GM21381 (cell line): ENCODE data around the gene JPH2.
"Not testable (repeated sequence)": the region's sequence is repeated elsewhere in the genome, so short reads cannot be mapped to it uniquely, and the experiment has no call there.

Experiments
- ATAC-seq: cut with Tn5 transposase; IDR thresholded peaks from one replicate; pipeline ENCODE4 v1.9.1; 2021; ENCODE audit warnings: mild to moderate bottlenecking, moderate library complexity; ENCODE audit not compliant: unreplicated experiment

The JPH2 gene

DNA sequence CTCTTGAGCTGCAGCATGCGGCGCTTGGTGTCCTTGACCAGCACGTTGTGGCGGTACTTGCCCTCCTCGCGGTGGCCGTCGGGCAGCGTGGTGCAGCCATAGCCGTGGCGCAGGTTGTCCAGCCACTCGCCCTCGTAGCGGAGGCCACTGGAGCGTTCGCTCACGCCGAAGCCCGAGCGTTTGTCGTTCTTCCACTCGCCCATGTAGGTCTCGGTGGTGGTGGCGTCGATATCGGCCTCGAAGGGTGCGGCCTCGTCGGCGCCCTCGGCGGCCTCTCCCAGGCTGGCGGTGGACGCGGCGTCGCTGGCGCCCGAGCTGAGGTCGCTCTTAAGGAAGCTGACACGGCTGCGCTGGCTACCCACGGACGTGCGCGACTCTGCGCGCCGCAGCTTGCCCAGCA is 27.3 kb downstream of the JPH2 start:
- ATAC-seq = no peak

DNA sequence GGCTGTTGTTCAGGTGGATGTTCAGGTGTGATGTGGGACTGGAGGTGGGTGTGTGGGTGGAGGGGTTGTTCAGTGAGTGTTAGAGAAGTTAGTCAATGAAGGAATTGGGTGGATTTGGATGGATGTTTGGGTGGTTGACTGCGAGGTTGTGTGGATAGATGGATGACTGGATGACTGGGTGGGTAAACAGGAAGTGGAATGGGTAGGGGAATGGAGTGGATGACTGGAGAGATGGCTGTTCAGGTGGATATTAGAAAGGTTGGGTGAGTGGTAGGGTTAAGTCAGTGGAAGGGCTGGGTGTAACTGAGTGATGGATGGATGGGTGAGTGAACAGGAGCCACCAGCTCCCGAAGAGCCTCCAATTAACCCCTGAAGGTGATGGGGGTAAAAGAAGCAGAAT is 27.9 kb downstream of the JPH2 start:
- no peak for ATAC-seq

DNA sequence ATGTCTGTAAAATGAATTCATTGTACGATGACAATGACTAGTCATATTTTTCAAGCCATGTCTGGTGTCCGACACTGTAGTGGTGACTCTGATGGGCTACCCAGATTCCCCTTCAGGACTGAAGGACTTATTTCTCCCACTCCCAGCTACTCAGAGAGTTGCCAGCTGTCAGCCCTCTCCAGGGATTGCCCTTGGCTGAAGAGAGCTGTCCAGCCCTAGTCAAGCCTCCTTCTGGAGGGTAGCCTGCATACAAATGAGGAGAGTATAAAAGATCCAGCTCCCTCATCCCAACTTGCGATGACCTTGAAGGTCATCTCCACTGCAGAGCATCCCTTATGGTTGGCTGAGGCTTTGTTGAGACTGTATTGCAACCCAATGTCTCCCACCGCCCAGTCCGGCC is 29.9 kb downstream of the JPH2 start:
- ATAC-seq = no peak

DNA sequence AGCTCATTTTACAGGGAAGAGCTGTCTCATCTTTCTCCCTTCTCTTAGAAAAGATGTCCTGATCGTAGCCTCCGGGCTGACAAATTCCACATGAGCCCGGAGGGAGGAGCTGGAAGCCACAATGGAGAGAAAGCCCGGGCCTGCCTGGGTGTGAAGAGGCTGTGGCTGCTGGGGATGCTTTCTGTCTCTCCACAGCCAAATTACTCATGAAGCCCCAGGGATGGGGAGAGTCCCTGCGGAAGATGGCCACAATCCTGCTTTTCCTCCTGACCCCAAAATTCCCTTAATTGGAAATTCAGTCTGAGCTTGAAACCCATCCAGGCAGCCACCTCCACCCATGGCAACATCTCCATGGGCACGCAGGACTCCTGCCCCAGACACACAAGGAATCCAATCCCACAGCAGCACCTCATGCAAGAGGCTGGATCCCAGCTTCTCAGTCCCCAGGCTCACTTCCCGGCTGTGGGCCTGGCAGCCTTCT is 32.4 kb downstream of the JPH2 start:
- no peak for ATAC-seq

DNA sequence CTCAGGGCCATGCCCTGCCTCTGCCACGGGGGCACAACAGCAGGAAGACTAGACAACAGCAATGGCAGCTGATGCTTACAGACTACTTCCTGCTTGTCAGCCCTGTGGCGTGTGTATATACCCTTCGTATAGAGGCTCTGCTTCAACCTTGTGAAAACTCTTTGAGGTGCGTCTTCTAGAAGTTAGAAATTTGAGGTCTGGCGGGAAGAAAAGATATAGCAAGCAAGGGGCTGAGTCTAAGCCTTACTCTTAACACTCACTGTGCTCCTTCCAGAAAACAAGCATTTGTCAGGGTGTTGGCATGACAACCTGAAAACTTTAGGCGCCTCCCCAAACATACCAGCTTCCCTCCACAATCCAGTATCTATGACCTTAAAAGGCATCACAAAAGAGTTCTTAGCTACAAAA is 33.3 kb downstream of the JPH2 start:
- ATAC-seq = no peak

DNA sequence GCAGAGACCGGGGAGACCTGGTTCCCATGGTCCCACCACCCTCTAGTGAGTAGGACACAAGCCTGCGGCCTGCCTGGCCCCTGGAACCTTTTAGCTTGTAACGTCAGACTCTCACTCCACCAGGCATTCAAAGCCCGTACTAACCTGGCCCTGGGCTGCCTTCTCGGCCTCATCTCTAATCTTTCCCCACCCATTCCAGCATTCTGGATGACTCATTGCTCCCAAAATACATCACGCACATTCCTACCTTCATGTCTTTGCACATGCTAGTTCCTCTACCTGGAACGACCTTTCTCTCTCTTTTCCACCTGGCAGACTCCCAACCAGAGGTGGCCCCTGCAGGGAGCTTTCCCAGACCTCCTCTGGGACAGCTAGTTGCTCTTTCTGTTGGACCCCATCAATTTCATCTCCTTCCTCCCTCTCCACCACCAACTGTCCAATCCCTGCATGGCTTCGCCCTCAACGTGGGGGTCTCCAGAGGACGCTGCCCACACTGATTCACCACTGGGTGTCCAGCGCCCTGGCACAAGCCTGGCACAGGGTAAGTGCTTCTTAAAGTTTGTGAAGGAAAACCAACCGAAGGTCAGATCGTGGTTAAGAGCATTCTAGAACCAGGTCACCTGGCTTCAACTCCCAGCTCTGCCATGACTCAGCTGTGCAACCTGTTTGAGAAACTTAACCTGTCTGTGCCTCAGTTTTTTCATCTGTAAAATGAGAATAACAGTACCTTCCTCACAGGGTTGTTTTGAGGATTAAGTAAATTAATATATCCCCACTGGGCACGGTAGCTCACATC is 35.2 kb downstream of the JPH2 start:
- ATAC-seq = no peak

DNA sequence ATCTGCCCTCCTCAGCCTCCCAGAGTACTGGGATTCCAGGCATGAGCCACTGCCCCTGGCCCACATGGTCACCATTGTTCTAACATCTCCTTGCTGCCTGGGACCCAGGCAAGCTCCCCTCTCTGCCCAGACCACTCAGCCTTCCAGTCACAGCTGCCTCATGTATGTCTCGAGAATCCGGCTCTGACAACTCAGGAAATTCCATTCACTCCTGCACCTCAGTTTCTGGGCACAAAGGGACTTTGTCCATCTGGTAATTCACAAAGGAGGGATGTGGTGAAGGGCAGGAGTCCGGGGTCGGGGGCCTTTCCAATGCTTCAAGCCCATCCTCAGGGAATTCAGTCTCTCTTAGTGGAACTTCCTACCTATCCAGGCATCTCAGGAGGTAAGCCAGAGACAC is 40.7 kb downstream of the JPH2 start:
- ATAC-seq = no peak

DNA sequence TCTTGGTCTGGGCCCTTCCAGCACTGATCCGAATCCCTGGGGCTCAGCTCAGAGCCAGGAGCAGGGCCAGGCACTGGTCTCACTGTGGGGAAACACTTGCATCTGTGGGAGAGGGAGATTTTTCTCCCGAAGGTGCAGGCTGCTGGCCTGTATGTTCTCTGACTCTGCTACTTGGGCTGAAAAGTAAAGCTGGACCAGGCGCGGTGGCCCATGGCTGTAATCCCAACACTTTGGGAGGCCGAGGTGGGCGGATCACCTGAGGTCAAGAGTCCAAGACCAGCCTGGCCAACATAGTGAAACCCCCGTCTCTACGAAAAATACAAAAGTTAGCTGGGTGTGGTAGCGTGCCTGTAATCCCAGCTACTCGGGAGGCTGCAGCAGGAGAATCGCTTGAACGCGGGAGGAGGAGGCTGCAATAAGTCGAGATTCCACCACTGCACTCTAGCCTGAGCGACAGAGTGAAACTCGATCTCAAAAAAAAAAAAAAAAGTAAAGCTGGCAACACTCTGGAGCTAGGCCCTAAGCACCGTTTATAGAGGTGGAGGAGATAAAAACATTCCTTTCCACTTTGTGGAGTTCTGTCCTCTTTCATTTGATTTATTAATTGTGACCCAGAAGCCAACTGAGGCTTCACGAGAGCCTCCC is 41.7 kb downstream of the JPH2 start:
- ATAC-seq = no peak

DNA sequence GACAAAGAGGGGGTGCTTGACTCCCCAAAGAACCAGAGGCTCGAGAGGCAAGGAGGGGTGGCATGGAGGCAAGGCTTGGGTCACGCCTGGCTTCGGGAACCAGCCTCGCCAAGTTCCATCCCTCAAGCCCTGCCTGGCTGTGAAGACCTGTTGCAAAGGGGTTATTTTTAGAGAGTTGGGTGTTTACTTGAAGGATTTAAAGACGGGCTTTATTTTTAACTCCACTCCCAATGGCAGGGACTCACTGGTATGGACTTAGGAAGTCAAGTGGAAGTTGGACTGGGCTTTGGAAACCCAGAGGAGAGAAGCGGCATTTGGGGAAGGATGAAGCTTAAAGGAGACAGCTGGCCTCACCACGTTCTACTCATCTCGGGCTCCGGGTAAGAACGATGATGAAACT is 43.1 kb downstream of the JPH2 start:
- no peak for ATAC-seq

DNA sequence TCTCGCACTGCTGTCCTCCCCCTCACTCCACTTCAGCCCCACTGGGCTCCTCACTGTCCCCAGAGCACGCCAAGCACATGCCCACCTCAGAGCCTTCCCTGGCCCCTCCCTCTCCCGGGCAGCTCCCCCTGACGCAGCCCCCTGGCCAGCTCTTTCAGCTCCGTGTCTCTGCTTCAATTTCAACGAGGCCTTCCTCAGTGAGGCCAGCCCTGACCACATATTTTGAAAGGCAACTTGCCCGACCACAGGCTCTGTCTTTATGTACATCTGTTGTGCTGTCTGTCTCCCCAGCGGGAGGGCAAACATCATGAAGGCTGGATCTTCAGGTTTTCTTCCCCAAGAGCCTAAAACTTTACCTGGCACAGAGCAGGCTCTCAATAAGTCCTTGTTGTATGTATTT is 44.6 kb downstream of the JPH2 start:
- no peak for ATAC-seq

DNA sequence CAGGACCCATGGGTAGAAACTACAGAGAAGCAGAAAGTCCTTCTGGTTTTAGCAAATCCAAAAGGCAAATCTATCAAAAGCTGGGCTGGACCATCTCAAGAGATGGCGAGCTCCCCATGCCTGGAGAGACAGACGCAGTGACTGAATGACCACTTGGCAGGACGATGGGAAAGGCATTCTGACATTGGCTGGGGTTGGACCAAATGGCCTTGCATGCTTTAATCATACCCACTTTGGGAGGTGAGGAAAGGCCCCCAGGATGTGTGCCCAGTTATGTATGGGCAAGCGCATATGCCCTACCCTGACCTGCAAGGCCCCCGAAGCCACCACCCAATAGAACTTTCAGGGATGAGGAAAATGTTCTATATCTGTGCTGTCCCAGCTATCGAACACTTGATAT is 45.1 kb downstream of the JPH2 start:
- ATAC-seq = no peak

DNA sequence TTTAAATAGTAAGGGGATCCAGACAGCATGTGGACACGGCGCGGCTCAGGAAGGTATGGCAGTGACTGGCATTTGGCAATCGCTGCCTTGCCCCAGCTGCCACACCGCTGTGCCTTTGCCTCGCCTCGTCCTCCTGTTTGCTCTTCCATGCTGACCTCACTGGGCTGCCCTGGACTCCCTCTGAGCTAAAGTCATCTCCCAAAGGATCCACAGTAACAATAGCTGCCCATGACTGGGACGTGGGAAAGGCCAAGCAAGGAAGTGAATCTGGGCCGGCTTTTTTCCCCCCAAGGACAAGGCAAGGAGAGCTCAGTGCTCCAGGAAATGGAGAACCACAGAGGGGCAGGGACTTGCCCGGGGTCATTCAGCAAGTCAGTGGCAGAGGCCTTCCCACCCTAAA is 48.1 kb downstream of the JPH2 start:
- no peak for ATAC-seq

DNA sequence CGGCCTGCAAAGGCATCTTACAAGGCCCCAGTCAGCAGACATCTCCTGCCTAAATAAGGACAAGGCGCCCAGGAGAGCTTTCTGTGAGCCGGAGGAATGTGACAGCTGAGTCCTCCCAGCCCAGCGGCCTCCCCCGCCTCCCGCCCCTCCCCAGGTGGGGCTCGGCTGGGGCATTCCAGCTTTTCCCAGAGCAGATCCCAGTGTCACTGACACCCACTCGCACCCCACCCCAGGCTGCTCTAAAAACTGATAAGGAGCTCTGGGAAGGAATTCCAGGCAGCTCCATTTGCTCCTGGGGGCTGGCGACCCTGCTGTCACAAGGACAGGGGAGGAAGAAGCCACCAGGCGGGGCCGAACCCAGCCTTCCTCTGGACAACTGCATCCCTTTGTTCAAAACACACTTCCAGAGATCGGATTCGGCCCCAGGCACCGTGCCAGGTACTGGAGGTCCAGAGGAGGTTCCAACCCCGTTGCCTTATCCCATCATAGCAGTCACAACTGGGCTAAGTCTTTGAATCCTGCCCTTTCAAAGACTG is 49.7 kb downstream of the JPH2 start:
- no peak for ATAC-seq

DNA sequence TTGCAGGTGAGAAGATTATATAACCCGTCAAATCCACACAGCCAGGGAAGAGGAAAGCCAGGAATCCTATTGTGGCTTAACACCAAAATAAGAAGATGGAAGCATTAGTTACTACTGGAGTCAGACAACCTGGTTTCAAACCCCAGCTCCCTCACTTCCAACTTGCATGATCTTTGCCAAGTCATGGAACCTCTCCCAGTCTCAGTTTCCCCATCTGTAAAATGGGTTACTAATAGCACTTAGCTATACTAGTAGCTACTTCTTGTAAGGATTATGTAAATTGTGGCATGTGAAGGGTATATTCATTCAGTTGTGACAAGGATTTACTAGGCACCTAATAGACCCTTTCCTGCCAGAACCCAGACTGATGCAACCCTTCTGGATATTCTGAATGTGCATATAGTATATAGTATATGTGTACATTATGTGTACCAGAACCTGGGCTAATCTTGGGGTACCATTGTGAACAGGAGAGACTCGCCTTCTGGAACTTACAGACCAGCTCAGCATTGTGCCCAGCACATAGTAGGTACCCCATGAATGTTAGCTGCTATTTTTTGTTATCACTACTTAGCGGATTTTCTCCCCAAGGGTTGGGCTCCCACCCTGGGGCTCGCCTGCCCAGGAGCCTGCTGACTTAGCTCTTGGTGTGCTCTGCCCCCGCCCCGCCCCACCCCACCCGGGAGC is 50.3 kb downstream of the JPH2 start:
- no peak for ATAC-seq

DNA sequence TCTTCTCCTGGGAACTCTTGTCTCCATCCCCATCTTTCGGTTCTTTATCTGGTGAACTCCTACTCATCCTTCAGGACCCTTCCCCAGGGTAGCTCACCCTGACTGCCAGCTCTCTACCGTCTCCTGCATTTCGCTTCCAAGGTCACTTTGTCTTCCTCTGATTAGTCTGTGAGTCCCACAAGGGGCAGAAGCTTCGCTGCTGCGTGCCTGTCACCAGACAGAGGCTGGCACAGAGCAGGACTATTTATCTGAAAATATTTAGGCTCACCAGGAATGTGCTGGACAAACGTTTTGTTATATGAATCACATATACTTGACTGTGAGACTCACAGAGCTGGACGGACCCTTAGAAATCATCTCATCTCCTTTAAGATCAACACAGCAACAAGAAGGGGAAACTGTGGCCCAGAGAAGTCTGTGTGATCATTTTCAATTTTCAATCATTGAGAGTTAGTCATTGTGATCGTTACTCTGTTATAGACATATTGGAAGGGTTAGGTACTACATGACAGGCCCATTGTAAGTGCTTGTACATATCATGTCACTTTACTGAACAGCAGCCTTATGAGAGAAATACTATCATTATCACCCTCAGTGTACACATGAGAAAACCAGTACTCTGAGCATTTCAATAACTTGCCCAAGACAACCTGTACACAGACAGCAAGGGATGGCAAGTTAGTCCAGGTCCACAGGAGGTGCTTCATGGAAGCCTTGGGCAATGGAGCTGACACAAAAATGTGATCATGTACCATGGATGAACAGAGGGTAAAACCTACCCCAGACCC is 51.4 kb downstream of the JPH2 start:
- no peak for ATAC-seq

DNA sequence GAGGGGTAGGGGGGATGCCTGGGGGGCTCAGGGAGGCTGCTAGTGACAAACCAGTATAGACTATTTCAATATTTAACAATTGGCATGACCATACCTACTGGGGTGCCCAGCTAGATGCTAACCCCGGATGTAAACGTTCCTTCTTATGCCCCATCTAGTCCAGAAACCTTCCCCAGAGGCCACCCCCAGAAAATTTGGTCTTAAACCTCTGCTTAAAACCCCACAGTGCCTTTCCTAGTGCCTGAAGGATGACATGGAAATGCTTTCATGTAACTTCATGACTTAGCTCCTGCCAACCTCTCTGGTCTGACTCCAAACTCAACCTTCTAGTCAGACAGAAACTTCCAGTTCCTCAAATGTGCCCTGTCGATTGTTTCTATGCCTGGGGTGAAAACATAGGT is 52.0 kb downstream of the JPH2 start:
- no peak for ATAC-seq

DNA sequence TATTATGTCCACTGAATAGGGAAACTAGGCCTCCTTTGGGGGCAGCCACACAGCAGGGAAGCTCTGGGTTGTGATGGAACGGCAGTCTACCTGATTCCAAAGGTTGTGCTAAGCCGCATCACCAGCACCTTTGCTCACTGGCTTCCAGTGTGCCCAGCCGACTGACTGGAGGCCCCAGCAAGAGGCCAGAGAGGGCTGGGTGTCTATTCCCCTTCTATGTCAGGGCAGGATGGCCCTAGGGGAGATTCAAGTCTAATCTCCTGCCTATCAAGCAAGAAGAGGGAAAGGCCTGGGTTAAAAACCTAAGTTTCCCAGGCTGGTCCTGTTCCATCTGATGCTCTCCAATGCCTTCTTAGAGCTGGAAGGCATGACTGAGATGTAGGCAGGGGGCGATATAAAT is 53.6 kb downstream of the JPH2 start:
- ATAC-seq = no peak

DNA sequence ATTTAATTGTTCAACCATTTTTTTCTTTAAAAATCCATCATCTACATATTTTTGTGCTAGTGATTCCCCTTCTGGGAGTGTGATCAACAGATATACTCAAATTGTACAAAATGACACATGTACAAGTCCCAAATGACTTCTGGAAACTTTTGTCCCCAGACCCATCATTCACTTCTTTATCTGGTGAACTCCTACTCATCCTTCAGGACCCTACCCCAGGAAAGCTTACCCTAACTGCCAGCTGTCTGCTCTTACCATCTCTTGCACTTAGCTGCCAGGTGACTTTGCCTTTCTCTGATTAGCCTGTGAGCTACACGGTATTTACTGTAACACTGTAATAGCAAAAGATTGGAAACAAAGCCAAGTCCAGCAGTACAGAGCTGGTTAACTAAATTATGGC is 55.3 kb downstream of the JPH2 start:
- ATAC-seq = no peak

DNA sequence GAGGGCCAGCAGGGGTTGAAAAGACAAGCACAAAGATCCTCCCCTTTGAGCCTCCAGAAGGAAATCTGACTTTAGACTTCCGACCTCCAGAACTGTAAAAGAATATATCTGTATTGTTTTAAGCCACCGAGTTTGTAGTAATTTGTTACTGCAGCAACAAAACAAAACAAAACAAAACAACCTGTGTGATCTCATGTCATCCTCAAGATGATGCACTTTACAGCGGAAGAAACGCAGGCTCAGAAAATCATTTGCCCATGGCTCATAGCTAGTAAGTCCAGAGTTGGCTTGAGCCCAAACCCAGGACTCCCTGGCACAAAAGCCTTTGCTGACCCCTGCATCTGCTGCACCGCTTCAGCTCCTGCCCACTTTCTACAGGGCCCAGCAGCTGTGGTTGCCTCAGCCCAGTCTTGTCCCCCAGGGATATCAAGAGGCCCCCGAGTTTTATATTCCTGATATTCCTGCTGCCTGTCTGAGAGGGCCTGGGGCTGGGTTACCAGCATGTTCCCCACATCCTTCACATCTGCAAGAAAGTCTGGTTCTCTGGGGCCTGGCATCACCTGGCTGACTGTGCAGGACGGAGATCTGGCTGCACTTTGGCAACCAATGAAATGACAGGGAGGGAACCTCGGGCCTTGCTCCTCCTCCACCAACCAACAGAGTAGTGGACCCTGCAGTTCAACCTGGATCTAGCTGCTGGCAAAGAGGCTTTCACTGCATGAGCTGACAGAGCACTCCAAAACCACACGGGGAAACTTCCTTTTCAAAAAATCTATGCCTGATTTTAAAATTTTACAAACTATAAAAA is 56.9 kb downstream of the JPH2 start:
- no peak for ATAC-seq

DNA sequence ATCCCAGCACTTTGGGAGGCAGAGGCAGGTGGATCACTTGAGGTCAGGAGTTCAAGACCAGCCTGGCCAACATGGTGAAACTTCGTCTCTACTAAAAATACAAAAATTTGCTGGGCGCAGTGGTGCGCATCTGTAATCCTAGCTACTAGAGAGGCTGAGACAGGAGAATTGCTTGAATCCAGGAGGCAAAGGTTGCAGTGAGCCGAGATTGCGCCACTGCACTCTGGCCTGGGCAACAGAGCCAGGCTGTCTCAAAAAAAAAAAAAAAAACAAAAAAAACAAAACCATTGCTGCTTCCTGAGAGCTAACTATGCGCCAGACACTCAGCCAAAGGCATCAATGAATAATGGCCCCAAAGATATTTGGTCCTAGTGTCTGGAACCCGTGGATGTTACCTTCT is 57.7 kb downstream of the JPH2 start:
- ATAC-seq = not testable (repeated sequence)
